Suppressor macrophage treated with lipopolysaccharide for 4 hours (primary cell): ENCODE data around the gene FAM53B.
A peak's percentile ranks its signal among the peaks of the same experiment; 100 is the strongest.
"Not testable (repeated sequence)": the region's sequence is repeated elsewhere in the genome, so short reads cannot be mapped to it uniquely, and the experiment has no call there.

Source experiments
- DNase-seq: peaks from one replicate; pipeline ENCODE4 v3.0.0-alpha.2; 2020

Gene FAM53B, protein sequence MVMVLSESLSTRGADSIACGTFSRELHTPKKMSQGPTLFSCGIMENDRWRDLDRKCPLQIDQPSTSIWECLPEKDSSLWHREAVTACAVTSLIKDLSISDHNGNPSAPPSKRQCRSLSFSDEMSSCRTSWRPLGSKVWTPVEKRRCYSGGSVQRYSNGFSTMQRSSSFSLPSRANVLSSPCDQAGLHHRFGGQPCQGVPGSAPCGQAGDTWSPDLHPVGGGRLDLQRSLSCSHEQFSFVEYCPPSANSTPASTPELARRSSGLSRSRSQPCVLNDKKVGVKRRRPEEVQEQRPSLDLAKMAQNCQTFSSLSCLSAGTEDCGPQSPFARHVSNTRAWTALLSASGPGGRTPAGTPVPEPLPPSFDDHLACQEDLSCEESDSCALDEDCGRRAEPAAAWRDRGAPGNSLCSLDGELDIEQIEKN

DNA sequence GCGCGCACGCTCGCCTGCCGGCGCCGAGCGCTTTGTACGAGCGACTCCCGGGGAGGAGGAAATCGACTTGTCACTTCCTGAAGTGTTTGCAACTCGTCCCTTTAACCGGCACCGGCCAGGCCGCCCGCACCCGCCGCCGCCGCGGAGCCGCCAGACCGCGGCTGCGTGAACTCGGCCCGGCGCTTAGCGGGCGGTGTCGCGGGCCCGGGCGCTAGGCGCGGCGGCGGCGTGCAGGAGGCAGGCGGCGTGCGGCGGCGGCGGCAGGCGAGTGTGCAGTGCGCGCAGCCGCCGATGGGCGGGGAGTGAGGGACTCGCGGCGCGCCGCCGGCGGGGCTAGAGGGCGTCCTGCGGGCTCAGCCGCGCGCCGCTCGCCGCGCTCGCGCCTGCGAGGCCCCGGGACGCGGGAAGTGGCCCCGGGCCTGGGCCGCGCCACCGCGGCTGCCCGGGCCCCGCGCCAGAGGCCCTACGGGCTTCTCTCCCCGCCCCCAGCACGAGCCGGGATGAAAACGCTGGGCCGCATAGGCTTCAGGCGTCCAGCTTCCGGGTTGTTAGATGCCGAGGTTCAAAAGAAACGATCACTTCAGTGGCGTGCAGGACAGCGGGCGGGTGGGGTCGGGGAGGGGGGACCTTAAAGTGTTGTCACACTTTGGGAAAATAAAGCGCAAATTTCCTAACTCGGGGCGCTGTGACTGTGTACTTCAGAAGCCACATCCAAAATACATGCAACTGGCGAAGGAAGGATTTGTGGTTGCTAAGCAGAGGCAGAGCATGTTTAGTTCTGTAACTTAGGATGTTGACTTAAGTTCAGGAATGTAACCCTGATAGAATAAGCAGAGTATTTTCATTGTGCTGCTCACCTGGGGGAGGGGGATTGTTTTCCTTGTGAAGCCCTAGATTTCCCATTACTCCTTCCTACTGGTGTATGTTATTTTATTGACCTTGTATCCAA is at the start of gene FAM53B:
Gene FAM53B, minus strand, starts transcription at position 277 of the 949 bp plus-strand sequence. CDS start 37,665 bp downstream, outside the sequence.
- peak; percentile 91 for DNase-seq

GRCh38 chr10:124792998-124793352 is 48.8 kb upstream of the FAM53B start:
- no peak for DNase-seq

DNA sequence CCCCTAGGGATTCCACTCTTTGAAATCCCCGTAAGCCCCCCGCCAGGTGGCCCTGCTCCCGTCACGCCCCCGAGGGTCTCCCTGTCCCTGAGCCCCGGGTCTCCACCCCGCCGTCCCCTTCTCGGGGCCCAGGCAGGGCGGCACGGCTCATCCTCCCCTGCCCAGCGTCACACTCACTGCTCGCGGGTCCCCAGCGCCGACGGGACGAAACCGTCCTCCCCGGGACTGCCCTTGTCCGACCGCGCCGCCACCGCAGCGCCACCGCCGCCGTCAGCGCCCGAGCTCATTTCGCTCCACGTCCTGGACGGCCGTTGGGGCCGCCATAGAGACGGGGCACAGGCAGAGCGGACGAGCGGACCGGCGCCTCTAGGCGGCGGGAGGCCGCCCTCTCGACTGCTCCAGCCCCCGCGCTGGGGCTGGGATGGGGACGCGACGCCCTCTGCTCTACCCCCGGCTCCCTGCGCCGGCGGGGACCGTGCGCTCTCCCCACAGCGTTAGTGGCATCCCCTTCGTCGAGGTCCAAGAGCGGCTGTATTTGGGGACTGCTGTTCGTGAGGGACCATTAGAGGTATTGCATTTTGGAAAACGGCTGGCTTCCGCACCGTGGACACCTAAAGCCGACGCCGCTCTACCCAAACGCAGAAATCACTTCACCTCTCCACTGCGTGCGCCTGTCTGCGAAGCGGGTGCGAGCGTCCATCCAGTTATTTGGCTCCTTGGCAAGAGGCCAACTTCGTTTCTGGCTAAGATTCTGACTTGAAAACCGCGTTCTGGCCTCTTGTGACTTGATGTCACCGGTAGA is 47.6 kb upstream of the FAM53B start, which contains the start of gene EEF1AKMT2:
Gene EEF1AKMT2, minus strand, starts transcription at position 341 of the 802 bp plus-strand sequence. Its CDS starts 54 bp downstream, at position 287.
- peak; percentile 94 for DNase-seq

GRCh38 chr10:124782900-124783299 is 38.7 kb upstream of the FAM53B start:
- DNase-seq = not testable (repeated sequence)

GRCh38 chr10:124768791-124769190 is 24.6 kb upstream of the FAM53B start:
- no peak for DNase-seq

DNA sequence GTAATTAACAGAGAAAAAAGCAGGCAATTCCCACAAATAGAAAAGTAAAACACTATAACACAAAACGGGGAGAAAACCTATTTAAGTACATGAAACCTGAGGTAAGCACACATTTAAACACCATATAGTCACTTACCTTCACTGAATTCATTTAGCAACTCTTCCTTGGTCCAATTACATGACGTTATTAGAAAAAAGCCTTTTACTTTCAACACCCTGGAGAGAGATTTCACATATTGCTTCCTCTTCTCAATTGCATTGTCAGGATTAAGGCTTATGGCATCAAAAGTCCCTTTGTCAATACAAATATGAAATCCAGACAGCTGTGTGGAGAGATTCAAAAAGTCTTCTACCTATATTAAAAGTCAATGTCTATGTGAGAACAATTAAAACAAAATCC is 21.1 kb upstream of the FAM53B start:
- DNase-seq = no peak

- no peak for DNase-seq
Measured at GRCh38 chr10:124763267-124763666, 19.1 kb upstream of the FAM53B start.

DNA sequence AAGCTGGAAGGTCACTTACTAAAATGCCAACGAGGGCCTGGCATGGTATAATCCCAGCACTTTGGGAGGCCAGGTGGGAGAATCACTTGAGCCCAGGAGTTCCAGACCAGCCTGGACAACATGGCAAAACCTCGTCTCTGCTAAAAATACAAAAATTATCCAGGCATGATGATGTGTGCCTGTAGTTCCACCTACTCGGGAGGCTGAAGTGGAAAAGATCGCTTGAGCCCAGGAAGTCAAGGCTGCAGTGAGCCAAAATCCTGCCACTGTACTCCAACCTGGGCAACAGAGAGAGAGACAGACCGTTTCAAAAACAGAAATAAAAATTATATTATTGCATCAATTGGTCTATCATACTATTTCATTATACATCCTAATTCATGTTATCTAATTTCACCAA is 18.1 kb upstream of the FAM53B start:
- DNase-seq = no peak

- DNase-seq = no peak
Measured at GRCh38 chr10:124756156-124756903, 12.2 kb upstream of the FAM53B start.

DNA sequence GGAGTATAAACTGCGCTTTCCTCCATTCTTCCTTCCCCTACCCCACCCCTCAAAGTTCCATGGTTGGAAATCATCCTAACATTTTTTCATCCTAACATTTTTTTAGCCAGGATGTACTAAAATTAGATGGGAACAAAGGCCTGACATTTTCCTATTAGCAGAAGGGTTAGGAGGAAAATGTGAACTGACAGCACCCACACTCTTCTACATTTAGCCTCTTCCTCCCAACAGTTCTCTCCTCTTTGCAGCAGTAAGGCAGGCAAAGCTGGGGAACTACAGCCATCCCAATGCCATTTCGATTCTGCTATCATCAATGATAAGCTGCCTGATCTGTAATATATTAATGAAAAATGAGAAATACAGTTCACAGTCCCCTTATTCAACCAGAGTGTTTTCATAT is 11.4 kb upstream of the FAM53B start:
- no peak for DNase-seq

DNA sequence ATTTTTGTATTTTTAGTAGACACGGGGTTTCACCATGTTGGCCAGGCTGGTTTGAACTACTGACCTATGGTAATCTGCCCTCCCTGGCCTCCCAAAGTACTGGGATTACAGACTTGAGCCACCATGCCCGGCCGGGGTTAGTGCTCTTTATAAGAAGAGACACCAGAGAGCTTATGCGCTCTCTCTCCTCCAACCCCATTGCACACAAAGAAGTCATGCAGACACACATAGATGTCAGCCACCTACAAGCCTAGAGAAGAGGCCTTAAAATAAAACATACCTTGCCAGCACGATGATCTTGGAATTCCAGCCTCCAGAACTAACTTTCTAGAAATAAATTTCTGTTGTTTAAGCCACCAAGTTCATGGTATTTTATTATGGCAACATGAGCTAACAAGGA is 10.0 kb upstream of the FAM53B start:
- no peak for DNase-seq

GRCh38 chr10:124748953-124749645 is 4.9 kb upstream of the FAM53B start:
- peak; percentile 38 for DNase-seq

GRCh38 chr10:124748166-124748565 is 4.0 kb upstream of the FAM53B start:
- DNase-seq = no peak

GRCh38 chr10:124747745-124748144 is 3.6 kb upstream of the FAM53B start:
- no peak for DNase-seq

- DNase-seq = no peak
Measured at GRCh38 chr10:124746992-124747391, 2.8 kb upstream of the FAM53B start.

DNA sequence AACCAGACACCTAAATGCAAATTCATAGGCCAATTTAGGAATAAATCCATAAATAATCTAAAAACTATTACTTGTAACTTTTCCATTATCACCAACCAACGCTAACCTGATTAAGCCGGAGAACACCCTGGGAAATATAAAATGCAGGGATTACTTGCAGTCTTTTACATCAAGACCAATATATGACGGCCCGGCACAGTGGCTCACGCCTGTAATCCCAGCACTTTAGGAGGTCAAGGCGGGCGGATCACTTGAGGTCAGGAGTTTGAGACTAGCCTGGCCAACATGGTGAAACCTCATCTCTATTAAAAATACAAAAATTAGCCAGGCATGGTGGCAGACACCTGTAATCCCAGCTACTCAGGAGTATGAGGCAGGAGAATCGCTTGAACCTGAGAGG is 2.3 kb upstream of the FAM53B start:
- DNase-seq = not testable (repeated sequence)

- DNase-seq = peak; percentile 59
Measured at GRCh38 chr10:124745673-124746072, 1.5 kb upstream of the FAM53B start.

DNA sequence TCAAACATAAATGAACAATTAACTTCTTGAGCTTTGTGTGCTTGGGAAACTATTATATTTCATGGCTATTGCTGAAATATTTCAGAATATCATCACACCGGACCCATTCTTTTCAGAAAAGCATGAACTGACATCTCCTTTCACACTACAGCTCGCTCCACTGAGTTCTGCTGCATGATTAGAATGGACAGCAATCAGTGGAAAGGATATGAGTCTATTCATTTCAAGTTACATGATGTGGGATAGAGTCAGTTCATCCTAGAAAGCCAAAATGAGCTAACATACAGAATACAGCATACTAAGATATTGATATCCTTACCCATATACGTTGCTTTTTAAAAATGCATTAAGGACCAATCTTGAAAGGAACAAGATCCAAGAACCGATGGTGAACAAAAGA is 1.1 kb upstream of the FAM53B start:
- no peak for DNase-seq

DNA sequence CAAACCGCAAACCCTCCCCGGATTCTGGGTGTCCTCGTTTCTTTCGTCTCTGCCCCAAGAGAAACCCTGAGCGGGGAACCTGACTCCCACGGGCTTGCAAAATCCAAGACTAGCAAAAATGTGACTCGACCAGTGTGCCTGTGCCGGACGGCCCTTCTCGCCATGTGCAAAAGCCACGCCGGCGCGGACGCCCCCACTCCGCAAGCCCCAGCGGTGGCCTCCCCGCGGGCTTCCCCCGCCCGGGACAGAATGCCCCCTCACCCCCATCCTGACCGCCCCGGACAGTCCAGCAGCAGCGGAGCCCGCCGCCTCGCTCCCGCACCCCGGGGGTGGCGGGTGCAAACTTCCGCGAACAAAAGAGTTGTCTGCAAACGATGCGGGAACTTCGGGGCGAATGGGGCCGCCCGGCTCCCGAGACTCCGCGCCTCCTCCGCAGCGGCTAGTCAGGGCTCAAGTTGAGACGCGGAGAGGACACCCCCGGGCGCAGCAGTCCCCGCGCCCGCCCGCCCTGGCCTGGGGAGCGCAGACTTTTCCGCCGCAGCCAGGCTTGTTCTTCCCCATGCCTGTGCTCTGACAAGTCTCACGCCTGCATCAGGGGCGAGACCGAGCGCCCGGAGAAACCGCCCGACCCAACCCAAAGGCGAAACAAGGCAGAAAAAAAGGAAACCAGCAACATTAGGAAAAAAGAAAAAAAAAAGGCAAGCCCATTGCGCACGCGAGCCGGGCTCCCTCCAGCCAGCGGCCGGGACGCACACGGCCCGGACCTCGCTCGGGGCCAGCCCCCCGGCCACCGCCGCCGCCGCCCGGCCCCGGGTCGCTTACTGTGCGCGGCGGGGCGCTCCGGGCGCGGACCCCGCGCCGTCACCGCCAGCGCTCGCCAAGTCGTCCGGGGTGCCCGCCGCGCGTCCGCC is 732 bp downstream of the FAM53B start:
- peak; percentile 56 for DNase-seq
